Measurements from ENCODE around the gene LETMD1.

DNA sequence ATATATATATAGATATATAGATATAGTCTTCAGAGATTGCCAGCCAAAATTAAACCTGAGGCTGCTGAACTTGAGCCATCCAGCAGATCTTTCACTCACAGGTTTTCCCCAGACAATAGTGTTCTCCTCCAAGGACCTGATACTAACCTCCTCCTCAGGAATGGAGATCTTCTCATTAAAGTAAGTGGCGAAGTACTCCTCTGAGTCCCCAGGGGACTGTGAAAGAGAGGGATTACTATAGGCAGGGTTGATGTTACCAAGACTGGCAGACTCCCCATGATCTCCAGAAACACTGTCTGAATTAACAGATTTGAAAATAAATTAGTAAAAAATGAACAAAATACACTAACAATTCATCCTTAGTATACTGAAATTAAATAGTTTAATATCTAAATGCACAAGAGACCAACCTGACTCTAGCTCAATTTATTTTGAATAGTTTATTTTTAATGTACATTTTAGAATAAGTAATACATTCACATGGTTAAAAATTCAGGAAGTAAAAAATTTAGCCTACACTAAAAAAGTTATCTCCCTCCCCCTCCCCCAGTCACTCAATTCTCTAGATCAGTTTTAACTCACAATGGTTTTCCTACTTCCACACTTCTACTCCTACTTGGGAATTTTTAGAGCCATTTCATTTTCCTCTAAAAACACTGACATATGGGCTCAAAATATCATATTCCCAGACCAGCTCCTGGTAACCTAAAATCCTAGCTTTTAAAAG lies 39.6 kb upstream of the LETMD1 start:
- TF ChIP-seq, protein P1, sequence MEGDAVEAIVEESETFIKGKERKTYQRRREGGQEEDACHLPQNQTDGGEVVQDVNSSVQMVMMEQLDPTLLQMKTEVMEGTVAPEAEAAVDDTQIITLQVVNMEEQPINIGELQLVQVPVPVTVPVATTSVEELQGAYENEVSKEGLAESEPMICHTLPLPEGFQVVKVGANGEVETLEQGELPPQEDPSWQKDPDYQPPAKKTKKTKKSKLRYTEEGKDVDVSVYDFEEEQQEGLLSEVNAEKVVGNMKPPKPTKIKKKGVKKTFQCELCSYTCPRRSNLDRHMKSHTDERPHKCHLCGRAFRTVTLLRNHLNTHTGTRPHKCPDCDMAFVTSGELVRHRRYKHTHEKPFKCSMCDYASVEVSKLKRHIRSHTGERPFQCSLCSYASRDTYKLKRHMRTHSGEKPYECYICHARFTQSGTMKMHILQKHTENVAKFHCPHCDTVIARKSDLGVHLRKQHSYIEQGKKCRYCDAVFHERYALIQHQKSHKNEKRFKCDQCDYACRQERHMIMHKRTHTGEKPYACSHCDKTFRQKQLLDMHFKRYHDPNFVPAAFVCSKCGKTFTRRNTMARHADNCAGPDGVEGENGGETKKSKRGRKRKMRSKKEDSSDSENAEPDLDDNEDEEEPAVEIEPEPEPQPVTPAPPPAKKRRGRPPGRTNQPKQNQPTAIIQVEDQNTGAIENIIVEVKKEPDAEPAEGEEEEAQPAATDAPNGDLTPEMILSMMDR (IDR thresholded peaks at IDR 0.05) = no peak
- TF ChIP-seq POLR2A (IDR thresholded peaks at IDR 0.05) (no peak), POLR2AphosphoS5 (IDR thresholded peaks at IDR 0.05) (no peak)
